ENCODE data around the gene PLEKHG5.
"Not testable (repeated sequence)": the region's sequence is repeated elsewhere in the genome, so short reads cannot be mapped to it uniquely, and the experiment has no call there.

Gene PLEKHG5

DNA sequence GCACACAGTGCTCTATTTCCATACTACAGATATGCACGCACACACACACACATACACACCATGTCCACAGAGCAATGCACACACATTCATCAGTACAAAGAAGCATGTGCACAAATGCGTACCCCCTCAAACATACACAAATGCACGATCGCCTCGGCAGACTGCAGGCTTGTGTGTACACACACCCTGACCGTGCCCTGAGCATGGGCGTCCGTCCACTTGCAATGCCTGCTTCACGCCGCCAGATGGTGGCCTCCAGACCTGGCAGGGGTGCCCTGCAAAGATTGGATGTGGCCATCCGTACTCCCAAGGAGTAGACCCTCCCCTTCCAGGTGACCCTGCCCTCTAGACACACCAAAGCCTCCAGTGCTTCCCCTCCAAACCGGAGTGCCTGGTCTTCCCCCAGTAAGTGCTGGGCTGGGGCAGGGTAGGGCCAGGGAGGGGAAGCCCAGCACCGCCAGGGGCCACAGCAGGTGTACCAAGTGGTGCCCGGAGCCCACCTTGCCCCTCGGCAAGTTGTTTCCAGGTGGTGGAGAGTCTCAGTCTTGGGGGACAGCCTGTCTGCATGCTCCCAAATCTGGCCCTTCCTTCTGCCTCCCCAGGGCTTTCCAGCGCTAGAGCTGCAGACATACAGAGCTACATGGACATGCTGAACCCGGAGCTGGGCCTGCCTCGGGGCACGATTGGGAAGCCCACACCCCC is 46.3 kb downstream of the PLEKHG5 start:
- DNase-seq, result peak; percentile 57

DNA sequence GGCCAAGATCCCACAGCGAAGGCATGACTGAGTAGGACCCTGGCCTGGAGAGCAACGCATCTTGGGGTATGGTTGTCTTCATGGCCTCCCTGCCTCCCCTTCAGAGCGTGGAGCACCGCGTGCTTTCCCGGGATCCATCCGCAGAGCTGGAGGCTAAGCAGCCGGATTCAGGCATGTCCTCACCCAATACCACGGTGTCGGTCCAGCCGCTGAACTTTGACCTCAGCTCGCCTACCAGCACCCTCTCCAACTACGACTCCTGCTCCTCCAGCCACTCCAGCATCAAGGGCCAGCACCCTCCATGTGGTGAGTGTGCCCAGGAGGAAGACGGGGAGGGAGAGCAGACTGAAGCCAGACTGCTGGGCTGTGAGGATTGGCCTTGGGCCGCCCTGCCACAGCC is 47.1 kb downstream of the PLEKHG5 start:
- DNase-seq, result no peak

DNA sequence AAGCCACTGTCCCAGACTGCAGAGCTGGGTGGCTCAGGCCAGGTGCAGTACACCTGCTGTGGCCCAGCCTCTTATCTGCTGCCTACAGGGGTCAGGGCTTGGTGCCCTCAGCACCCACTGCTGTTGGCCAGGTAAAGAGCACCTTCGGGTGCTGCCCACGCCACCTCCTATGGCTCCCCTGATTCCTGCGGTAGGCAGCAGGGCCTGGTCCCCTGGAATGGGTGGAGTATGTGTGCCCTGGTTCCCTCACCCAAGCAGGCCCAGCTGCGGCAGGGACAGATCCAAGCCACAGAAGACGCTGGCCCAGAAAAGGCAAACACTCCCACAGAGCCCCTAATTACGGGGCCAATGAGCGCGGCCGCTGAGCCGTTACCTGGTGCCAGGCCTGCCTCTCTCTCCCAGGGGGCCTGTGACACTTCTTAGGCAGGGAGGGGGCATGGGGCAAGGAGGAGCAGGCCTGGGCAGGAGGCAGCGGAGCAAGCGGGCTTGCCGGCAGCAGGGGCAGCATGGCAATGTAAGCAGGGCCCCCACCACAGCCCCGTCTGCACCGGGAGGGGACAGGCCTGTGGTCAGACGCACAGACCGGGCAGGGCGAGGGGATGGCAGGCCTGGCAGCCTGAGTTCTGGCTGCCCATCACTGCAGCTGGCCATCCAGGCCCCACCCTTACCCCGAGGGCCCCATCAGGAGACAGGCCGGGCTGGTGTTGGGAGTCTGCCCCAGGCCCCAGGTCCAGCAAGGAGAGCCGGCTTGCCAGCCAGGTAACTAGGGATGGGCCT is 47.9 kb downstream of the PLEKHG5 start:
- DNase-seq, result no peak

DNA sequence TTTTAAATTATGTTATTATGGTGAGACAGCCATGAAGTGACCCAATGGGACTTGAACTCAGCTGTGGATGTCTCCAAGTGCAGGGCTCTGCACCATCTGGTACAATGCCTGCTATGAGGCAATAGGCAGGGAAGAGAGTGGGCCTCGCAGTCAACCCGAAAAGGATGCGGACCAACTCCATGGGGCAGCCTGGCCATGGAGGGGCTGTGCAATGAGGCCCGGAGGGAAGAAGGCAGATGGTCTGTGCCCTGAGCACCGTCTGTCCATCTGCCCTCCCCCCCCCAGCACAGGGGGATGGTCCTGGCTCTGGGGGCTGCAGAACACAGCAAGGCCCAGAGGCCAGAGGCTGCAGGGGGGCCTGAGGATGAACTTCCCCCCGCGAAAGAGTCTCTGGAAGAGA is 49.9 kb downstream of the PLEKHG5 start:
- no peak for DNase-seq

DNA sequence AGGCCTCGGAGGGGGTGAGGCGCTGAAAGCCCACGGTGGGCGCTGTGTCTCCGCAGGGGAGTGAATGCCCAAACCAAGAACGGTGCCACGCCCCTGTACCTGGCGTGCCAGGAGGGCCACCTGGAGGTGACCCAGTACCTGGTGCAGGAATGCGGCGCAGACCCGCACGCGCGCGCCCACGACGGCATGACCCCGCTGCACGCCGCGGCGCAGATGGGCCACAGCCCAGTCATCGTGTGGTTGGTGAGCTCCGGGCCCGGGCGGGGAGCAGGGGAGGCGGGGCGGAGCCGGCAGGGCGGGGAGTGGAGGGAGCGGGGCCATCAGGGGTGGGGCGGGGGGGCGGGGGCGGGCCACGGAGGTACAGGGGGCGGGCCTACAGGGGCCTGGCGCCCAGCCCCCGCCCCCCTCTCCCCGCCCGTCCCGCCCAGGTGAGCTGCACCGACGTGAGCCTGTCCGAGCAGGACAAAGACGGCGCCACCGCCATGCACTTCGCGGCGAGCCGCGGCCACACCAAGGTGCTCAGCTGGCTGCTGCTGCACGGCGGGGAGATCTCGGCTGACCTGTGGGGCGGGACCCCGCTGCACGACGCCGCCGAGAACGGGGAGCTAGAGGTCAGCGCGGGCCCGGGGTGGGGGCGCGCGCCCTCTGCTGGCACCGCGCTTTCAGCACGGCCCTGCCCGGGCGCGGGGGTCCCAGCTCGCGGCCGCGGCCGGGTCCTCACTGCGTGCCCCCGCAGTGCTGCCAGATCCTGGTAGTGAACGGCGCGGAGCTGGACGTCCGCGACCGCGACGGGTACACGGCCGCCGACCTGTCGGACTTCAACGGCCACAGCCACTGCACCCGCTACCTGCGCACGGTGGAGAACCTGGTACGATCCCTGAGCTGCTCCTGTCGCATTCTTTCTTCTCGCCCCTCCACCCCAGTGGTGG is 51.0 kb downstream of the PLEKHG5 start:
- peak; percentile 82 for DNase-seq

DNA sequence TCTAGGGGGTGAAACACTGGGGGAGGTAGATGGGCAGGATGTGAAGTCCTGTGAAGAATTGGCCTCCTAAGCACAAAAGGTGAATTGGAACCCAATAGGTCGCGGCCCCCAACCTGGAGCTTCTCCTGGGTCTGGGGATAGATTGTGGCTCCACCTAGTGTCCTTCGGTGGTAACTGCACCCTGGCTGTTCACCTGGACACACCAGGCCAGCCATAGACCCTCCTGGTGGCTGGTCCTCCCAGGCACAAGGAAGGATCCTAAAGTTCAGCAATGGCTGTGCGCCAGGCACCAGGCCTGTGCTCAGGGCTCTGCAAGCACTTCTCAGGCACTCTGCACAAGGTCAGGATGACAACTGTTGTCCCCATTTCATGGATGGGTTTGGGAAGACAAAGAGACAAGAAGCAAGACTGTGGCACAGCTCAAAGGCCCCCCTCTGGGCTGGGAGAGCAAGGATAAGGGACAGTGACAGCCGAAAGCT is 53.4 kb downstream of the PLEKHG5 start:
- peak; percentile 80 for DNase-seq

DNA sequence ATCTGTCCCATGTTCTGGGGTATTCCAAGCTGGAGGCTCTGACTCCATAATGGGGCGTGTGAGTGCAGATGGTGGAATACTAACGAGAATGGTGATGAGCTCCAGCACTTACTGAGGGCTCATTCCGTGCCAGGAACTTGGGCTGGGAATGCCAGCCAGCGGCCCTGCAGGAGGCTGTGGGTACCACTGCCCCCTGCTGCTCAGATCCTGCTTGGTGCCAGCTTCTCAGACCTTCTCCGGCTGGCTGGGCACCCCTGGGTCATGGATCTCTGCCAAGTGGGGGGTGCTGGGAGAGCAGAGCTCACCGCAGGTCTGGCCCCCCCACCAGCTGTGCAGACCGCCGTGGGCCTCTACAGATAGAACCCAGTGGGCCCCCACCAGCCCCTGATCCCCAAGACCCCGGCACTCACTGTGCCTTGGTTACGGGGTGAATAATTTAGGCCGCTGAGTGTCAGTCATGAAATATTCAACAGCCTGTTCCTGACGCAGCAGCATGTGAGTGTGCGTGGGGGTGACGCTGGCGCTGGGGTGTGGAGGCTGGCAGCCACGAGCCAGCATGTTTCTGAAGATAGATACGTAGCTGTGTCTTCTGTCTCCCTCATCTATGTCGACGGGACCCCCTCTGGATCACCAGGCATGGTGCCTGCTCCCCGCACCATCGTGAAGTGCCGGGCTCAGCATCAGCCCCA is 54.3 kb downstream of the PLEKHG5 start:
- DNase-seq, result not testable (repeated sequence)

DNA sequence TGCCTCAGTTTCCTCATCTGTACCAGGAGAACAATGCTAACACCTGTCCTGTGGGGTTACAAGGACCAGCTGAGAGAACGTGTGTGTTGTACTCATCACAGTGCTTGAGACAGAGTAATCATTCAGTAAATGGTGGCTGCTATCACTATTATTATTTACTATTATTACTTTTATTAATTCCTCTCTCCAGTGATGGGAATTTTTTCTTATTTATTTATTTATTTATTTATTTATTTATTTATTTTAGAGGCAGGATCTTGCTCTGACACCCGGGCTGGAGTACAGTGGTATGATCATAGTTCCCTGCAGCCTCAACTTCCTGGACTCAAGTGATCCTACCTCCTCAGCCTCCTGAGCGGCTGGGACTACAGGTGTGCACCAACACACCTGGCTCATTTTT is 55.2 kb downstream of the PLEKHG5 start:
- DNase-seq, result not testable (repeated sequence)

DNA sequence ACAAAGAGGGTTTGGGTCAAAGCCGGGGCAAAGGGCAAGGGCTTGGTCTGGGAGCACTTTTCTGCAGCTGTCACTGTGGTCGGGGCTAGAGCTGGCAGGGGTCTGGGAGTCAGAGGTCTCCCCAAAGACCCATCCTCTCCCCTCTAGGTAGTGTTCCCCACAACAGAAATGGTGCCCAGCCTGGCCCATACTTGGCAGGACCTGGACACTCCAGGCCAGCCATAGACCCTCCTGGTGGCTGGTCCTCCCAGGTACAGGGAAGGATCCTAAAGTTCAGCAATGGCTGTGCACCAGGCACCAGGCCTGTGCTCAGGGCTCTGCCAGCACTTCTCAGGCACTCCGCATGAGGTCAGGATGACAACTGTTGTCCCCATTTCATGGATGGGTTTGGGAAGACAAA is 55.9 kb downstream of the PLEKHG5 start:
- no peak for DNase-seq

DNA sequence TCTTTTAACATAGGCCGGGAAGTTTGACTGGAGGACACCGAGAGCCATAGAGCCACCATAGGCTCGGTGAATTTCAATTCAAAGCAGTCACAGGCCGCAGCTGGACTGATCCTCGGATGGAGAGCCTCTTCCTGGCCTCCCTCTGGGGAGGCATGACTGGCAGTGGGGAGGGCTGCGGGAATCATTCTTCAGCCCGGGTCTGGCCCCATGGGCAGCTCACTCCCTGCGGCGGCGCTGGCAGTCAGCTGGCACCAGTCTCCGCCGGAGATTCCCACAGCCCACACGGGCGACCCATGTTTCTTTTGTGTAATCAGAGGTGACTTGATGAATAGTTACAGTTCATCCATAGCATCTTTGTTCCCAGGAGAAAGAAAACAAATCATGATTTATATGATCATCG is 56.3 kb downstream of the PLEKHG5 start:
- no peak for DNase-seq

DNA sequence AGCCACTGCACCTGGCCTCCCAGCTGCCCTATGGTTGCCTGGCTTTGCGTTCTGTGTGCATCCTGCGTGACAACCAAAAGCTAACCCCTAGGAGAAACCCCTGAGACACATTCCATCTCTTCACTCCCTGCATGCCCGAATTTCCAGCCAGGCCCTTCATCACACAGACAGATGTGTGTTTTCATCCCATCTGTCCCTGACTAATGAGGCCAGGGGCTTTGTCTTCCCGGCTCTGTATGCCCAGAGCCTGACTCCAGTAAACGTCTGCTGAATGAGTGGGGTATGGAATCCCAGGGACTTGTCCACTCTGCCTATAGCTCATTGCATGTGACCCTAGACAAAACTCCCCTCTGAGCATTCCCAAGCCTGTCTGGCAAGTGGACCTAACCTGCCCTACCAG is 57.3 kb downstream of the PLEKHG5 start:
- no peak for DNase-seq

DNA sequence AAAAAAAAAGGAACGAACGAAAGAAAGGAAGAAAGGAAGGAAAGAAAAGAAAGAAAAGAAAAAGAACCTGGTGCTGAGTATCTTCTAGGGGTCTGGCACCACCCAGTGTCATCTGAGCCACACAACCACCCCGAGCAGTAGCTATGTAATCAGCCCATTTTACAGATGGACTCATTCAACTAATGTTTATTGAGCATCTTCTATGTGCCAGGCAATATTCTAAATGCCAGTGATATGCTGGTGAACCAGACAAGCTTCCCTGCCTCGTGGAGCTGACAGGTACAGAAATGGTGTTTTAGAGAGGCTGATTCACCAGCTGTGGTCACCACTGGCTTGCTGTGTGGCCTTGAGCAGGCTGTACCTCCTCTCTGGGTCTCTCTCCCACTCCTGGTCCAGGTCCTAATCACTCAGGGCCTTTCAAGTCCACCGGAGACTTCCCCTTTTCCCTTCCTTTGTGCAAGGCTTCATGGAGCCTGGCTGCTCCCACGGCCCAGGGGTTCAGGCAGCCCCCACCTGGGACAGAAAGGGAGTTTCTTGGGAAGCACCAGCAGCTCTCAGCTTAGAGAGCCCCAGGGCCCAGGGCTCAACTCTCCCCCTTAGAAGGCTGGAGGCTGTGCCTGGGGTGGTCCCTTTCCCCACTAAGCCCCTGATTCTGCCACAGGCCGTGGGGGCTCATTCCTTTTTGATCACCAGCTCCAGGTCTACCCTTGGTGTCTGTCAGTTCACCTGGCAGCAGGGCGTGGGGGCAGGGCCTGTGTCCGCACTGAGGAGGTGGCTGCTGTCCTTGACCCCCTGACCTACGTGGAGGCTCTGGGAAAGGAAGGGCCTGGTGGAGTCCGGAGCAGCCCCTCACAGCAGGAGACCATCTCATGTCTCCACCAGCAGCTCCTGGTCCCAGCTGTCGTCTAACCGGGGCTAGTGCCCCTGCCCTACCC is 59.6 kb downstream of the PLEKHG5 start:
- not testable (repeated sequence) for DNase-seq

DNA sequence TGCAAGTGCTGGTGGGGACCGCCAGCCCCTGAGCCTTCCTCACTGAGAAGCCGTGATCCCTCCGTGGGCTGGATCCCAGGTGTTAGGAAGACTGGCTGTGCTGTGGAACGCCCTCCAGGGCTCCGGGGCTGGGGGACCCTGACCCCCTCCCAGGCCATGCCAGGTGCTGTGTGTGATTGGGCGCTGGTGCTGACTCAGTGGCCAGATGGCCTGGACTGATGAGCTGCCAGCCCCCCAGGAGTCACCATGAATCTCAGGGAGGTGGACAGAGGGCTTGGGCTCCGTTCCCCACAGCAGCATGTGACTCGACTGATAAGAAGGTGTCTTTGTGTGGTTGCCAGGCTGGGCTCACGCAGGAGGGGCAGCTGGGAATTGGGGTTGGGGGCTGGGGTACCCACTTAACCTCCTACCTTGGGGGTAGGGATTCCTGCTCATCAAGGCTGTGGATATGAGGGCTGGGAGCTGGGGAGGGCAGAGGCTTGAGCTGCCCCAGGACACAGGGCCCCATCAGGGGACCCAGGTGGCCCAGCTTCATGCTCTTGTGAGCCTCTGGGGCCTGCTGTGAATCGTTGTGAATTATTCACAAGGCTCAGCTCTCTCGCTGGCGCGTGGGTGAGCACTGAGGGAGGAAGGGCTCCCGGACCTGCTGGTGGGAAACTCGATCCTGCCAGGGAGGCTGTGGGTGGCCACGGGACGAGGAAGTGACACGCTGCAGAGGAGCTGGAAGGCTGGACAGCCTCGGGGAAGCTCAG is 61.6 kb downstream of the PLEKHG5 start:
- not testable (repeated sequence) for DNase-seq

DNA sequence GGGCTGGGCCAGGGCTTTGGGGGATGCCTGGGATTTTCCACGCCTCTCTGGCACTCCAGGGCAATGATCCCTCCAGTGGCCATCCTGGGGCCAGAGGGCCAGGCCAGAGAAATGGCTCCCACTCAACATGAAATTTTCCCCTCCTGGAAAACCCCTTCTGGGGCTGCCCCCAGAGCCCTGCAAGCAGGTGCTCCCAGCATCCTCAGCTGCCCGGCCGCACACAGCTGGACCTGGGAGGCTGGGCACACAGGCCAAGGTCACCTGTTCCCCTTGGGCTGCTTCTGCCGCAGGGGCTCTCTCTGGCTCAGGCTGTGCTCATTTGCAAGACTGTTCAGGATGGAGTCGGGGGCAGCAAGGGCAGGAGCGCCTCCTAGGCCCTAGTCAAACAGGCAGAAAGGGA is 63.0 kb downstream of the PLEKHG5 start:
- DNase-seq, result not testable (repeated sequence)

DNA sequence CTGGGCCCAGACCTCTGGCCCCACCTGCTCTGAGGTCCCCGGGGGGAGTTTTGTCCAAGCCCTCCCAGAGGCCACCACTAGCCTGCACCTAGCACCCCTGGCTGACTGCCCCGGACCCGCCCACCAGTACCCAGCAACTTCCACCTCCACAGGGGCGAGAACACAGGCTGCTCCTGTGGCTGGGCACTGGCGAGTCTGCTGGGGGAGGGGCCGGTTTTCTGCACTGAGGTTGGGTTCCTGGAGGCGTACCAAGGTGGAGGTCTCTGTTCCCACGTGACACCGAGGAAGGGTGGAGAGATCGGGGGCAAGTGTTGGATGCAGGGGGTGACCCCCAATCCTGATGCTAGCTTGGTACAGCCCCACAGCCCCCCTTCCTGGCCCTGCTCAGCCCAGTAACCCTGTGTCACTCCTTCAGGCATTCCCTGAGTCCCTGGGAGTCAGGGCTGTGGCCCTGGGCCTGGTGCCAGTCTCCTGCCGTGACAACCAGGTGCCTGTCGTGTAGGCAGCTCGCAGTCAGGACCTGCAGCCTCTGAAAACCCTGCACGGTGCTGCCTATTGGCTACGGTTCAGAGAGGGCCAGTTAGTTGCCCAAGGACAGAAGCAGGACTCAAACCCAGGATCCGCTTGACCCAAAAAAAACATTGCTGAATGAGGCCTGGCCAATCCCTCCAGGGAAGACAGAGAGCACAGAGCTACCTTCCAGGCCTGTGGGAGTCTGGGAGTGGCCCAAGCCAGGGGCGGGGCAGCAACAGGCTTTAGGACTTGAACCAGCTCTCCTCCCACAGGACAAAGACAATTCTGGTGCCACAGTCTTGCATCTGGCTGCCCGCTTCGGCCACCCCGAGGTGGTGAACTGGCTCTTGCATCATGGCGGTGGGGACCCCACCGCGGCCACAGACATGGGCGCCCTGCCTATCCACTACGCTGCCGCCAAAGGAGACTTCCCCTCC is 63.8 kb downstream of the PLEKHG5 start:
- no peak for DNase-seq

DNA sequence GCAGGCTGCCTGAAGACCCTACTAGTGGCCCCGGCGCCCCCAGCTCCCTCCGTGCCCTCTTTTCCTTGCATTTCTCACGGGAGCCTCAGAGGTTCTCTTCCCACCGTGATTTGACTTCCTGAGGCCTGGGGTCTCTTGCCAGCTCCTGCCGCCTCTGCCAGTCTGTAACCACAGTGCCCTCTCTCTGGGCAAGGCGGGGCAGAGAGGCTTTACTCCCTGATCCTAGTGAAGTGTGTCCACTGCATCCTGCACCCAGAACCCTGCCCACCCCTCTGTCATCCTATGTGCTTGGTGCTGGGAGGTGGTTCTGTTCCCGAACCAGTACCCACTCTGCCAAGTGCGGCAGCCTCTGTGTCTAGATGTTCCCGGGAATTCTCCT is 64.5 kb downstream of the PLEKHG5 start:
- DNase-seq, result no peak

DNA sequence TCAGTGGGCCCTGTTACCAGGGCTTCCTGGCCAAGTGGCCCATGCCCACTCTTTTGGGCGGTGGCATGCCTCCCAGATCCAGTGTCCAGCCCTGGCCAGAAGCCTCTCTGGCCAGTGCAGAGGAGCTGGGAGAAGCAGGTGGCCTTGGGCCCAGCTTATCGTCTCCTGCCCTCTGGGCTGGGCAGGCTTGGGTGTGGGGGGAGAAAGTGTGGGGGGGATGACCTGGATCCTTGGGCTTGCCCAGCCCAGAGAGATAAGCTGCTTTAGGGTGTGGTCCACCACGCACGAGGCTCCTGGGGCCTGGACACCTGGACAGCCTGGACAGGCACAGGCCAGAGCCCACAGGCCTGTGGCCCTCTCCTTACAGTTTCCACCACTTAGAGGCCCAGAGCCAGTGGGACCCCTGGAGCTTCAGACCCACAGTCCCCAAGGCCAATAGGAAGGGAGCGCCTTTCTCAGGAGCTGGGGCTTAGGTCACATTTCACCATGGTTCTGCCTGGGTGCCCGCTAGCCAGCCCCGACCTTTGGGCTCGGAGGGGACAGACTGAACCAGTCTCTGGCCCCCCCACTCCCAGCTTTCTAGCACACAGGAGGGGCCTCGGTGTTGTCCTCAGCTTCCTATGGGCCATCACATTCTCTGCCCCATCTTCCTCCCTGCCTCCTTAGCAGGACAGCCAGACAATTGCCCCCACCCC is 65.0 kb downstream of the PLEKHG5 start:
- no peak for DNase-seq

DNA sequence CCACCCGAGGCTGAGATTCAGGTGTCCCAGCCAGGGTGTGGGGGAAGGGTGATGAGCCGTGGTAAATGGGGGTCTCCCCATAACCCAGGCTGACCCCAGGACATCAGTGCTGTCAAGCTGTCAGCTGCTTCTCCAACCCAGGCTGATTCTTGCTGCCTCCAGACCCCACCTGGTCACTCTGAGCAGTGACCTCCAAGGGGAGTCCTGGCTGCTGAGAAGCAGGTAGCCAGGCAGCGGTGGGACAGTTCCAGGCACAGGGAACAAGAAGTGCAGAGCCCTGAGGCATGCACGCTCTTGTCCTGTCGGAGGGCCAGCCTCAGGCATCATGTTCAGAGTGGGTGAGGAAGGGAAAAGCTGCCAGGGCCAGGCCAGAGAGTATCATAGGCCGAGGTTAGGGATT is 65.8 kb downstream of the PLEKHG5 start:
- no peak for DNase-seq

Data from CD4-positive, alpha-beta T cell treated with Interleukin-21 for 1 hour (primary cell).